Non-pigmented ciliary epithelial cell (primary cell): ENCODE measurements around the gene NAALAD2.
A peak's percentile ranks its signal among the peaks of the same experiment; 100 is the strongest.
"Not testable (repeated sequence)": the region's sequence is repeated elsewhere in the genome, so short reads cannot be mapped to it uniquely, and the experiment has no call there.

Source experiments
- DNase-seq: peaks from one replicate; pipeline ENCODE4 v3.0.0-alpha.2; 2010; ENCODE audit warnings: low read depth

NAALAD2 gene

GRCh38 chr11:90192869-90193582 lies 58.6 kb downstream of the NAALAD2 start:
- no peak for DNase-seq

- DNase-seq = no peak
Measured at GRCh38 chr11:90197377-90197776, 62.9 kb downstream of the NAALAD2 start.

GRCh38 chr11:90202342-90202741 lies 67.9 kb downstream of the NAALAD2 start:
- DNase-seq = no peak

- no peak for DNase-seq
Measured at GRCh38 chr11:90204407-90204806, 69.9 kb downstream of the NAALAD2 start.

GRCh38 chr11:90204832-90205646 lies 70.6 kb downstream of the NAALAD2 start:
- DNase-seq = peak; percentile 23

- not testable (repeated sequence) for DNase-seq
Measured at GRCh38 chr11:90207992-90208391, 73.5 kb downstream of the NAALAD2 start.

- DNase-seq = no peak
Measured at GRCh38 chr11:90208857-90209256, 74.4 kb downstream of the NAALAD2 start.

GRCh38 chr11:90213322-90213721 lies 78.9 kb downstream of the NAALAD2 start:
- DNase-seq = no peak

GRCh38 chr11:90216611-90217010 lies 82.1 kb downstream of the NAALAD2 start:
- no peak for DNase-seq

GRCh38 chr11:90218606-90219005 lies 84.1 kb downstream of the NAALAD2 start:
- no peak for DNase-seq

GRCh38 chr11:90219438-90219837 lies 85.0 kb downstream of the NAALAD2 start:
- no peak for DNase-seq

GRCh38 chr11:90220391-90220790 lies 85.9 kb downstream of the NAALAD2 start:
- no peak for DNase-seq

- no peak for DNase-seq
Measured at GRCh38 chr11:90221803-90222458, 87.5 kb downstream of the NAALAD2 start.

GRCh38 chr11:90222459-90223247 lies 88.2 kb downstream of the NAALAD2 start, which contains the start of gene CHORDC1:
TSS of gene CHORDC1 (minus strand) at chr11:90223049. CDS start at chr11:90222954, 95 bp downstream.
- DNase-seq = peak; percentile 24

GRCh38 chr11:90223248-90223585 lies 88.8 kb downstream of the NAALAD2 start:
- DNase-seq = no peak

- DNase-seq = no peak
Measured at GRCh38 chr11:90228056-90228455, 93.6 kb downstream of the NAALAD2 start.

GRCh38 chr11:90229791-90230190 lies 95.3 kb downstream of the NAALAD2 start:
- DNase-seq = peak; percentile 15

GRCh38 chr11:90234977-90235376 lies 100.5 kb downstream of the NAALAD2 start:
- no peak for DNase-seq

- DNase-seq = no peak
Measured at GRCh38 chr11:90235526-90235925, 101.1 kb downstream of the NAALAD2 start.

- no peak for DNase-seq
Measured at GRCh38 chr11:90237004-90237403, 102.5 kb downstream of the NAALAD2 start.

- not testable (repeated sequence) for DNase-seq
Measured at GRCh38 chr11:90239967-90240636, 105.6 kb downstream of the NAALAD2 start.
